Measurements from ENCODE around the gene OSTF1. TPM values are rescaled to one million over a fixed set of nuclear protein-coding genes. Genes with fewer than 3 reads are reported as not detected.

OSTF1 gene
- total and polyA plus RNA-seq, 10 of the 15 experiments (the other 5 are each of a cell fraction or from before 2014, with no cell fraction given), result 36.2 to 82.4 (median 46.9) TPM

GRCh38 chr9:75105841-75106240 is 17.5 kb downstream of the OSTF1 start (continued):
- TF ChIP-seq RELB (IDR thresholded peaks at IDR 0.05; ENCODE audit: low read depth) (no peak), RUNX3 (IDR thresholded peaks at IDR 0.05; ENCODE audit: low read length) (no peak), MEF2A (IDR thresholded peaks at IDR 0.05; ENCODE audit: insufficient read depth, low read depth, low read length) (no peak), ZNF274 (IDR thresholded peaks at IDR 0.05; ENCODE audit: insufficient read depth, insufficient read length) (no peak), MYC (IDR thresholded peaks at IDR 0.05; ENCODE audit: insufficient read depth, insufficient read length, insufficient replicate concordance, low read length, severe bottlenecking) (no peak), CHD1 (IDR thresholded peaks at IDR 0.05; ENCODE audit: low read depth, low read length) (no peak), PRDM15 (CRISPR knock-in tag; IDR thresholded peaks at IDR 0.05) (no peak)

Measured in GM12878 (cell line).